ENCODE data around the gene SDCBP2.

- TF ChIP-seq CTCF (IDR thresholded peaks at IDR 0.05) (no peak), SOX15 (CRISPR knock-in tag; IDR thresholded peaks at IDR 0.05) (no peak), CBFB (CRISPR knock-in tag; IDR thresholded peaks at IDR 0.05; ENCODE audit: low read depth) (no peak), JUN (CRISPR knock-in tag; IDR thresholded peaks at IDR 0.05) (no peak), NR1H2 (CRISPR knock-in tag; IDR thresholded peaks at IDR 0.05) (no peak), NFE2L1 (CRISPR knock-in tag; IDR thresholded peaks at IDR 0.05) (no peak), E2F4 (CRISPR knock-in tag; IDR thresholded peaks at IDR 0.05; ENCODE audit: borderline replicate concordance, low read depth) (no peak)
- TF ChIP-seq, protein P1, sequence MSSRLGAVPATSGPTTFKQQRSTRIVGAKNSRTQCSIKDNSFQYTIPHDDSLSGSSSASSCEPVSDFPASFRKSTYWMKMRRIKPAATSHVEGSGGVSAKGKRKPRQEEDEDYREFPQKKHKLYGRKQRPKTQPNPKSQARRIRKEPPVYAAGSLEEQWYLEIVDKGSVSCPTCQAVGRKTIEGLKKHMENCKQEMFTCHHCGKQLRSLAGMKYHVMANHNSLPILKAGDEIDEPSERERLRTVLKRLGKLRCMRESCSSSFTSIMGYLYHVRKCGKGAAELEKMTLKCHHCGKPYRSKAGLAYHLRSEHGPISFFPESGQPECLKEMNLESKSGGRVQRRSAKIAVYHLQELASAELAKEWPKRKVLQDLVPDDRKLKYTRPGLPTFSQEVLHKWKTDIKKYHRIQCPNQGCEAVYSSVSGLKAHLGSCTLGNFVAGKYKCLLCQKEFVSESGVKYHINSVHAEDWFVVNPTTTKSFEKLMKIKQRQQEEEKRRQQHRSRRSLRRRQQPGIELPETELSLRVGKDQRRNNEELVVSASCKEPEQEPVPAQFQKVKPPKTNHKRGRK (CRISPR knock-in tag; IDR thresholded peaks at IDR 0.05; ENCODE audit: borderline replicate concordance) = no peak
- TF ChIP-seq, protein P2, sequence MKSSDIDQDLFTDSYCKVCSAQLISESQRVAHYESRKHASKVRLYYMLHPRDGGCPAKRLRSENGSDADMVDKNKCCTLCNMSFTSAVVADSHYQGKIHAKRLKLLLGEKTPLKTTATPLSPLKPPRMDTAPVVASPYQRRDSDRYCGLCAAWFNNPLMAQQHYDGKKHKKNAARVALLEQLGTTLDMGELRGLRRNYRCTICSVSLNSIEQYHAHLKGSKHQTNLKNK (CRISPR knock-in tag; IDR thresholded peaks at IDR 0.05) = no peak
- TF ChIP-seq, protein P3, sequence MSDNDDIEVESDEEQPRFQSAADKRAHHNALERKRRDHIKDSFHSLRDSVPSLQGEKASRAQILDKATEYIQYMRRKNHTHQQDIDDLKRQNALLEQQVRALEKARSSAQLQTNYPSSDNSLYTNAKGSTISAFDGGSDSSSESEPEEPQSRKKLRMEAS (CRISPR knock-in tag; IDR thresholded peaks at IDR 0.05) = no peak
Observed at GRCh38 chr20:1346315-1346969, 17.5 kb upstream of the SDCBP2 start.
